HG02759 (cell line): ENCODE data around the gene FKBP2.

Experiments
- ATAC-seq: cut with Tn5 transposase; IDR thresholded peaks from one replicate; pipeline ENCODE4 v1.9.1; 2021; ENCODE audit warnings: mild to moderate bottlenecking, moderate library complexity; ENCODE audit not compliant: unreplicated experiment

FKBP2 gene

GRCh38 chr11:64232182-64232966 lies 8.5 kb upstream of the FKBP2 start:
- no peak for ATAC-seq

DNA sequence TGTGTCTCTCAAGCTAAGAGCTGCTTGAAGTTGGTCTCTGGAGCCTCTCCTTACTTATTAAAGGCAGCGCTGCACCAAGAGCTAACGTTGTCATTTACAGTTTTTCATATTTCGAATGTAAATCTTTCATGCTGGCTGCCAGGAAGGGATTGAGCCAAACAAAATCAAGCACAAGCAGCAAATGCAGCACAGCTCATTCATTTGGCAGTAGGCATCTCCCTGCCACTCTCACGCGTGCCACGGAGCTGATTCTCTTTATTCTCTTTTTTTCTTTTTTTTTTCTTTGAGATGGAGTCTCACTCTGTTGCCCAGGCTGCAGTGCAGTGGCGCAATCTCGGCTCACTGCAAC lies 8.0 kb upstream of the FKBP2 start:
- ATAC-seq, result no peak

DNA sequence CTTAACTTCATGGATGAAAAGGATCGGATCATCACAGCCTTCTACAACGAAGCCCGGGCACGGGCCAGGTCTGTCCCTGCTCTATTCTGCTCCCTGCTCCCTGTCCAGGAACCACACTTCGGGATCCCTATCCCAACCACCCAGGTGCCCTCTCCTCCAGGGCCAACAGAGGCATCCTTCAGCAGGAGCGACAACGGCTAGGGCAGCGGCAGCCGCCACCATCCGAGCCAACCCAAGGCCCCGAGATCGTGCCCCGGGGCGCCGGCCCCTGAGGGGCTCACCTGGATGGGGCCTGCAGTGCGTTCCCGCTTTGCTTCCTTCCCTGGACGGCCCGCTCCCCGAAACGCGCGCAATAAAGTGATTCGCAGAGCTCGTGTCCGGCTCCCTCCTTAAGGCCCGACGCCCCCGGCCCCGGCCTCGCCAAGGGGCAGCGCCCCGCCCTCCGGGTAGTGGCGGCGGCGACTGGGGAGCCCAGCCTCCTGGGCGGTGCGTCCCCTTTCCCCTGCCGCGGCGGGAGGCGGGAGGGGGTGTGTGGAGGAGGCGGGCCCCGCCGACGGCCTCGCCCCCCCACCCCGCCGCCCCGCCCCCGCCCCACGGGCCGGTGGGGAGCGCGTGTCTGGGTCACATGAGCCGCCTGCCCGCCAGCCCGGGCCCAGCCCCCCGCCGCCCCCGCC lies 6.8 kb upstream of the FKBP2 start, which contains the start of gene VEGFB:
Gene VEGFB, plus strand, starts transcription at position 672 of the 674 bp plus-strand sequence. CDS start 250 bp downstream, outside the sequence.
- ATAC-seq, result peak; percentile 42

DNA sequence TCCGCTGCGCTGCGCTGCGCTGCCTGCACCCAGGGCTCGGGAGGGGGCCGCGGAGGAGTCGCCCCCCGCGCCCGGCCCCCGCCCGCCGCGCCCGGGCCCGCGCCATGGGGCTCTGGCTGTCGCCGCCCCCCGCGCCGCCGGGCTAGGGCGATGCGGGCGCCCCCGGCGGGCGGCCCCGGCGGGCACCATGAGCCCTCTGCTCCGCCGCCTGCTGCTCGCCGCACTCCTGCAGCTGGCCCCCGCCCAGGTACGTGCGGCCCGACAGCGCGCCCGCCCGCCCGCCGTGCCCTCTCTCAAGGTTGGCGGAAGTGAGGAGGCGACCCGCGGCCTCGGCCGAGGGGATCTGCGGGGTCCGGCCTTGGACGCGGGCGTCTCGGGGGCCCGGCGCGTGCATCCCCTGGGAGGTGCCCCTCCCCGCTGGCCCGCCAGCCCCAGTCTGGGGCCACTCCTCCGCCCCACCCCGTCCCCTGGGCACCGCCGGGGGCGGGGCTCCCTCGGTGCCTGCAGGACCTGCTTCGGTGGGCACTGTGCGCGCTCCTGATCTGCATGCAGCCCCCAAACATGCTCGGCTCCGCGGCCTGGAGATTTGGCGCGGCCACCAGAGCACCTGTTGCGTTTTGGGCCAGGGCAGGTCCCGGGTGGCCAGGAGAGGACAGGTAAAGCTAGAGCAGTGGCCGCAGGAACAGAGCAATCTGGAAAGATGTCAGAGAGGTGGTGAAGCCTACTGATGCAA lies 6.1 kb upstream of the FKBP2 start:
- ATAC-seq, result peak; percentile 37

GRCh38 chr11:64235437-64236161 lies 5.3 kb upstream of the FKBP2 start:
- no peak for ATAC-seq

DNA sequence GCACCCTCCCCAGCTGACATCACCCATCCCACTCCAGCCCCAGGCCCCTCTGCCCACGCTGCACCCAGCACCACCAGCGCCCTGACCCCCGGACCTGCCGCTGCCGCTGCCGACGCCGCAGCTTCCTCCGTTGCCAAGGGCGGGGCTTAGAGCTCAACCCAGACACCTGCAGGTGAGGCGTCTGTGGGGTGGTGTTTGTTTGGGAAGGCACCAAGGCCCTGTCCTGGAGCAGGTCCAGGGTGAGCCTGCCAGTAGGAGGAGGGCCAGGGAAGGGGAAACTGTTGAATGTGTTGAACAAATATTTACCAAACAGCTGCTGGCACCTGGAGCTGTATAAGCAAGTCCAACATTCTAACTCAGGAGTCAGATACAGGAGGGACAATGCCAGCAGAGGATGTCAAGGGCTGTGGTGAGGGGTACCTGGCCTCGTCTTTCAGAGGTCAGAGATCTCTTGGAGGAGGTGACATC lies 3.4 kb upstream of the FKBP2 start:
- ATAC-seq, result no peak

DNA sequence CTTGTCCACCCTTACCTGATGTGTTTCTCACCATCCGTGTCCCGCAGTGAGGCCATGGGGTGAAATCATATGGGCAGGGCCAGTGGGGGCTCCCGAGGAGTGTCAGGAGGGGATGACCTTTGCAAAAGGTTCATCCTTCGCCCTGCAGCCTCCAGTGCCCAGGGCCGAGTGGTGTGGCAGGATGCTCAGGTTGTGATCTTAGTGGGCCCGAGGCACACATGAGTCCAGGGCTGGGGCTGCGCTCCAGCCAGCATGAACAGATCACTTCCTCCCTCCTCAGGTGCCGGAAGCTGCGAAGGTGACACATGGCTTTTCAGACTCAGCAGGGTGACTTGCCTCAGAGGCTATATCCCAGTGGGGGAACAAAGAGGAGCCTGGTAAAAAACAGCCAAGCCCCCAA lies 2.8 kb upstream of the FKBP2 start:
- no peak for ATAC-seq

GRCh38 chr11:64238999-64239398 lies 1.9 kb upstream of the FKBP2 start:
- ATAC-seq, result no peak

DNA sequence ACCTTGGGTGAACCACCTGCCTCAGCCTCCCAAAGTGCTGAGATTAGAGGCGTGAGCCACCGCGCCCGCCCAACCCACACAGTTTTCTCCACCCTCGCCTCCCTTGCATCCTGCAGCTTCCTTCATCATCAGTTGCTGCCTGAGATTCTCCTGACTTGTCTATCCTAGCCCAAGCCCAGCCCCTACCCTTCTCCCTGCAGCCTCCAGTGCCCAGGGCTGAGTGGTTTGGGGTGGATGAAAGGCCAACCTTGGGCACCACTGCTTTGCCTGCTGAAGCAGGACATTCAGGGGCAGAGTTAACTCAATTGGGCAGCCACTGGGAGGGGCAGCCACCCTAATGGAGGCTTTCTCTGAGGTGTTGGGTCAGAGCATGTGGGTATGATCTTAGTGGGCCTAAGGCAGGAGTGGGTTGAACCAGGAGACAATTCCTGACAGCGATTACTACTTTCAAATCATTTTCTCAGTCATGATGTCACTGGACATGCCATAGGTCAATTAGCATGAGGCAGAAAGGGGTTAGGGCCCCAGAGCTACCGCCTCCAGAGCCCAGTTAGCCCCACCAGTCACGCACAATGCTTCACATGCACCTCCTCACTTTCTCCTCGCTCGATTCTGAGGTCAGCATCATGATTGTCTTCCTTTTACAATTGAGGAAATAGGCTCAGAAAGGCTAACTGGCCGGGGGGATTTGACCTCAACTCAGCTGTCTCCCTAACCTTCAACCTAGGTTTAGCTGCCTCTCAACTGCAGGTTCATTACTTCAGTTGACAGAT lies 1.0 kb upstream of the FKBP2 start:
- no peak for ATAC-seq

DNA sequence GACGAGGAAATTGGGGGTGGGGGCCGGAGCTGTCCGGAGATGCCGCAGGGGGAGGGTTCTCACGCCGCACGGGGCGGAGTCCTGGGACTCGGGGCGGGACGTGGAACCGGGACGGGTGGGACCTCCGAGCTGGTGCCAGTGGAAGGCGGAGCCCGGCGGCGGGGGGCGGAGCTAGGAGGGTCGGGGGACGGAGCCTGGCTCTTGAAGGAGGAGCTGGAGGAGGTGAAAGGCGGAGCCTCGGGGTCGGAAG lies 271 bp downstream of the FKBP2 start:
- peak; percentile 71 for ATAC-seq

DNA sequence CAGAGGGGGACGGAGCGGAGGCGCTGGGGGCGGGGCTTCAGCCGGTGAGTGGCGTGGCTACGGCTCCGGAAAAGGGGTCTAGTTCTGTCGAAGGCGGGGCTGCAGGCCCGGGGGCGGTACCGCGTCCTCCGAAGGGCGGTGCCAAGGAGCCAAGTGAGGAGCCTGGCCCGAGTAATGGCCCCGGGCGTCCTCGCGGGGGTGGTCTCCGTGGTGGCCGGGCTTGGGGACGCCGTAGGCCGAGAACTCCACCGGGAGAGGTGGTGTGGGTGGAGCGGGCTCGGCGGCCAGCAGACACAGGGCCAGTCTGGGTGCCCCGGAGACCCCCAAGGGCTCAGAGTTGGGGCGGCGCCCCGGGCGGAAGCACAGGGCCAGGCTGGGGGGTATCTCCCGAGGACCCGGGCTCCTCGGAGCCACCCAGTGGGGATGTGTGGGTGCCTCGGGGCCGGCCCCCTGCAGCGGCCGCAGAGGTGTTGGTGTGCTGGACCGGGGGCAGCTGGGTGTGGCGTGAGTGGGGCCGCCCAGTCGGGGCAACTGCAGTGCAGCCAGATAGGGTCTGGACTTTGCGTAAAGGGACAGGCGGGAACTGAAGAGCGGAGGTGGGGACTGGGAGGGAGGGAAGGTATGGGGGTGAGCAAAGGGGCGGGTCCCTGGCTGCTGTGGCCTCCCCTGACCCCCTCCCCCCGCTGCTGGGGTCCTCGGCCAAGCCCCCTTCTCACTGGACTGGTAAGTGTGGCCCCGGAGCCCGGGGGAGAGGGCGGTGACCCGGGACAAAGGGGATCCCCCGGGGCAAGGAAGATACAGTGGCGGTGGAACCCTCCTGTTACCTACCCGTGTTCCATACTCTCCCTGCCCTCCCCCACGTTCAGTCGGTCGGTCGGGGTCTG lies 838 bp downstream of the FKBP2 start:
- ATAC-seq, result peak; percentile 4

GRCh38 chr11:64243236-64243854 lies 2.5 kb downstream of the FKBP2 start:
- no peak for ATAC-seq

DNA sequence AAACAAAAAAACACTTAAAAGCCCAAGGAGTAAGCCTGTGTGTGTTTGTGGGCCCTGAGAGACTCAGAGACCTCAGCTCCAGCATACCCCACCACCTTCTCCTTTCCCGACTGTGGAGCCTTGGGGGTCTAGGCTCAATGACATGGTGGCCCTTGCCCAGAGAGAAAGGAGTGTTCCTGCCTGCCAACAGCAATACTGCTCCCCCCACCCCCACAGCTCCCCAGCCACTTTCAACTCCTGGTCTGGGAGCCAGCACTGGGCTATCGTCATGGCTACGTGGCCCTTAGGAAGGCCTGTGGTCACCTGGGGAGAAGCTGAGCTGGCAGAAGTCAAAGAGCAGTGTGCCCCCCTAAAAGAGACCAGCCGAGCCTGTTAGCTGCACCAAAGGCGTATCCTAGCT lies 3.2 kb downstream of the FKBP2 start:
- ATAC-seq, result no peak

DNA sequence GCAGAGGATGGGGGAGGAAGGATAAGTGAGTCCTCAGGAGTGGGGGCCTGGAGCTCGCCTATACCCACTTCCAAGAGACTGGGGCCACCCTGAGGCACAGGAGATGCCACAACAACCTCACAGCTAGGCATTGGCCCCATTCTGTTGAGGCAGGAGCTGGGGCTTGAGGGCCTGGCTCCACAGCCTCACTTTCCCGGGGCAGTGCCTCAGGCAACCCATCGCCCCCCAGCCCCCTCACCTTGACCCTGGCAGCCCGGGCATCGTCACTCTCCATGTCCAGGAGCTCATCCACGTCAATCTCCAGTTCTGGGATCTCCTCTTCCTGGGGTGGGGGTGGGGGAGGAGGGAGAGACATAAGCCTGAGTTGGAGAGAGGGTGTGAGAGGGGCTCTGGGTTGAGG lies 4.1 kb downstream of the FKBP2 start:
- no peak for ATAC-seq

GRCh38 chr11:64245401-64245796 lies 4.5 kb downstream of the FKBP2 start:
- no peak for ATAC-seq

GRCh38 chr11:64245797-64246620 lies 5.1 kb downstream of the FKBP2 start:
- no peak for ATAC-seq

- peak; percentile 22 for ATAC-seq
Measured at GRCh38 chr11:64246621-64246870, 5.7 kb downstream of the FKBP2 start.

DNA sequence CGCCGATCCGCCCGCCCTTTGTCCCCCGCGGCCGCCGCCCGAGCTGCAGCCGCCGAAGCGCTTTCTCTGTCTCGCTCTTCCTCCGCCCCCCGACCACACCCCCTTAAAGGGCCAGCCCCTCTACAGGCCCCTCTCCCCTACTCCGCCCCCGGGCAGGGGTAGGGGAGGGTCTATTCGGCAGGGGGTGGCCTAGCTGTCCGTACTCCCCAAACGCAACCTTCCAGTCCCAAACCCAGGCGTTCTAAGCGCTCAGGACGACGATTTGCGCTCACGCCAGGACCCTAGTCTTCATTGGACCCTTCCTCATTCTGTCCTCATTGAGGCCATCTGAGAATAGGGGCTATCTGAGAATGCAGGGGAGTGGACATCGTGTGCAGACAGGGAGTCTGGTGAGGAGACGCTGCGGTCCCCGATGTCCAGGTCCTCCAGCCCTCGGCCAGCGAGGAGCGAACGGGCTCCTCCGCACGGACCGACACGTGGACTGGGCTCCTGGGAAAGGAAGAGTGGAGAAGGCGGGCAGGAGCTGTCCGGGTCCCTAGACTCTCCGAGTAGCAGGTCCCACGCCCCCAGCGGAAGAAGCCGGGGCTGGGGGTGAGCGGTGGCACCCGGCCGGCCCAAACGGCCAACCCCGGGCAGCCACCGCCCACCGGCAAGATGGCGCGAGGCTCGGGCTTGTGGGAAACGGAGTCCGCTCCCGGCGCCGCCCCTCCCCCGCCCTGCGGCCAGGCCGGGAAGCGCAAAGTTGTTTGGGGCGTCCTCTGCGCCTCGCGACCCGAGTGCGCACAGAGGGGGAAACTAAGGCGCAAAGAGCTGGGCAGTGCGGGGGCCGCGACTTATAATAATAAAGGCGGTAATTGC lies 6.2 kb downstream of the FKBP2 start, which contains the start of gene PPP1R14B:
Gene PPP1R14B, minus strand, starts transcription at position 73 of the 858 bp plus-strand sequence. CDS start 270 bp downstream, outside the sequence.
- peak; percentile 40 for ATAC-seq
